Measurements from ENCODE around the gene CASP14.
"Not testable (repeated sequence)": the region's sequence is repeated elsewhere in the genome, so short reads cannot be mapped to it uniquely, and the experiment has no call there.

DNA sequence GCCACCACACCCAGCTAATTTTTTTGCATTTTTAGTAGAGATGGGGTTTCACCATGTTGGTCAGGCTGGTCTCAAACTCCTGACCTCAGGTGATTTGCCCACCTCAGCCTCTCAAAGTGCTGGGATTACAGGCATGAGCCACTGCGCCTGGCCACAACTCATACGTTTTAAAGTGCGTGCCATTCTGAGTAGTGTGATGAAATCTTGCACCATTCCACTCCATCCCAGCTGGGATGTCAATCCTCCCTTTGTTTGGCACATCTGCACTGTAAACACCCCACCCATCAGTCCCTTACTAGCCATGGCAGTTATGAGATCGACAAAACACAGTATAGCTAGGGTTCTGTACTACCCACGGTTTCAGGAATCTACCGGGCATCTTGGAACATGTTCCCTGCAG, 48.7 kb downstream of the CASP14 start:
- not testable (repeated sequence) for TF ChIP-seq POLR2AphosphoS5, POLR2A (IDR thresholded peaks at IDR 0.05; ENCODE audit: low read depth, low read length)

All from GM12892 (cell line).